Kidney capillary endothelial cell (primary cell): ENCODE data around the gene CCBE1.

ENCODE experiments used
- DNase-seq: peaks from one replicate; pipeline ENCODE4 v3.0.0-alpha.2; 2018; ENCODE audit warnings: low spot score

Gene CCBE1

DNA sequence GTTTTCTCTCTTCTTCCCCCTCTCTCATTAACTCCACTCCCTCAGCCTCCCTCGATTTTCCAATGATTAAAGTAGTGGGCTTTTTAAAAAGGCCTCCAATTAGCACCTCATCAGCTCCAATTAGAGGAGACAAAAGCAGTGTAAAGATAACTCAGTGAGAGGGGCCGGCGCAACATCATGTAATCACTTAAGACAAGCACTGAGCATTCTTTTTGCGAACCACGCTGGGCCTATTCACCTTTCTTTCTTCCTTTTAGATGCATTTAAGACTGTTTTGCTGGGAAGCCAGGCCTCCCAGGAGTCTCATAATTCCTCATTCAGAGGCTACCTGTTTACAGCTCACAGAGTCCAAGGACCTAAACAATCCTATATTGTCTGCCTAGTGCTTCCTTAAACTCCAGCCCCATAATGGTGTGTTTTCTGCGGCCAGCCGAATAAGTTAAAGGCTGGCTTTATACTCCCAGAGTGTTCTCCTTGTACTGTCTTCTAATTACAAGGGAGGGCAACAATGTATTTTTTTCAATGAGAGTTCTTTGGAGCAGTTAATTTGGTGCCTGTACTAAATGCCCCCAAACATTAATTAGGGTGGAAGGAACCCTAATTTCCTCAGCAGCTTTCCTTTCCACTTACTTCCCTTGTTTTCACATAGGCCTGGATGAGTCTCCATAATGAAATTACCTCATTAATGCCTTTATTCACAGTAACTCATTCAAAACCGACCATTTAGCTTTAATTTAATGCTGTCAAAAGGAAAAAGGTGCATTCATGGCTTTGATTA, 310.1 kb downstream of the CCBE1 start:
- no peak for DNase-seq

GRCh38 chr18:59385191-59385590, 312.0 kb downstream of the CCBE1 start:
- no peak for DNase-seq

DNA sequence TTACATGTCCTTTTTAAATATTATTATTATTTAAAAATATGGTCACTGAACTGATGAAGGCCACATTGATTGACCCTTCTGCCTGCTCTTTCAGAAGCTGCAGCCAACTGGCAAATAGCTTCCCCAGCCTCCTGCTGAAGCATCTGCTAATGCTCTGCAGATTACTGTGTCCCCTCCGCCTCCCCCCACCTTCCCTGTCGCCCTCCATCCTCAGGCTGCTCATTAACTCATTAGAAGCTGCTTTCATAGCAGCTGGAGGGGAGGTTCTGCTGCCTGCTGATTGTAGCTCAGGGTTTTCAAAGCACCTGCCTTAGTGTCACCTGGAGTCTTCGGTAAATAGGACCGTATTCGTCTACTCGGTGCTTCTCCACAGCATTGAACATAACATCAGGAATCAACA, 313.4 kb downstream of the CCBE1 start:
- no peak for DNase-seq

DNA sequence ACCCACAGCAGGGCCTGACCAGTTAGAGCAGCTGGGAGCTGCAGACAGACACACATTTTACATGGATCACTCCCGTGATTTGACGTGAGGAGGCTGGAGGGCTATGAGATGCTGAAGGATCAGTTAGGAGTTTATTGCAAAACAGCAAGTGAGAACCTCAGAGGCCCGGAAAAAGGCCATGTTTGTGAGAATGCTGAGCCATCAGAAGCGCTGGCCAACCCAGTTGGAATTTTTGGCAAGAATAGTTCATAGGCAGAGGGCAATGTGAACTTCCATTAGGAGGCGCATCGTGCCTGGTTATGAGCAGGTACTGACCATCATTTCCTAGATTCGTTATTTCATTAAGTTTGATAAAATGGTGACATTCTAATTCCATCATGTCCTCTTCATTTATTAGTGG, 314.8 kb downstream of the CCBE1 start:
- DNase-seq, result no peak

DNA sequence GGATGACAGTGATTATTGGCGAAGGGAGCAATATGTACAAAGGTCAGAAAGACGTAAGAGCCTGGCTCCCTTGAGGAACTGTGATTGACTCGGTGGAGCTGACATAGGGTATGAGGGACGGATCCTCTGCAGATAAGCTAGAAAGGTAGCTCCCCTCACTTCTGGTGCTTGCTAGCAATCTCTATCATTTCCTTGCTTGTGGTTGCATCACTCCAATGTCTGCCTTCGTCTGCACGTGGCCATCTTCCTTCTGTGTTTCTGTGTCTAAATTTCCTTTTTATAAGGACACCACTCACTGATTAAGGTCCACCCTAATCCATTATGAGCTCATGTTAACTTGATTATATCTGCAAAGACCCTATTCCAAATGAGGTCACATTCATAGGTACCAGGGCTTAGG, 315.3 kb downstream of the CCBE1 start:
- DNase-seq, result no peak
